Inflammatory macrophage treated with lipopolysaccharide for 4 hours (primary cell): ENCODE measurements around the gene AUTS2.
"Not testable (repeated sequence)": the region's sequence is repeated elsewhere in the genome, so short reads cannot be mapped to it uniquely, and the experiment has no call there.

Source experiments
- DNase-seq: peaks from one replicate; pipeline ENCODE4 v3.0.0-alpha.2; 2020

Gene AUTS2

DNA sequence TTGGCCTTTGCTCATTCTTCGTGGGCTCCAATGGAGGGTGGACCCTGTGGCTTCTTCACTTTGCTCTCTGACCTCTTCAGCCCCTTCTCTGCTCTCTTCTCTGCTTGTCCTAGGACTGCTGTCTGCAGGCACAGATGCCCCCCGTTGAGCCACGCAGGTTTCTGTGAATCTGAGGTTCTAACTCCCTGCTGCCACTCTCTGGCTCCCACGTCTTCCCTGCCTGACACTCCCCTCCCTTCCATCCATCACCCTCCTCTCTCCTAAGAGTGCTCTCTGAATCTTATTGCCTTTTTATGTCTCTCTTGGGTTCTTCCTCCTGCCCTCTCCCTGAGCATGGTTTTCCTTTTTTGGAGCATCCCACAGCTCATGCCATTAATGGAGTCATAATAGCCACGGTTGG lies 1034.1 kb downstream of the AUTS2 start:
- no peak for DNase-seq

DNA sequence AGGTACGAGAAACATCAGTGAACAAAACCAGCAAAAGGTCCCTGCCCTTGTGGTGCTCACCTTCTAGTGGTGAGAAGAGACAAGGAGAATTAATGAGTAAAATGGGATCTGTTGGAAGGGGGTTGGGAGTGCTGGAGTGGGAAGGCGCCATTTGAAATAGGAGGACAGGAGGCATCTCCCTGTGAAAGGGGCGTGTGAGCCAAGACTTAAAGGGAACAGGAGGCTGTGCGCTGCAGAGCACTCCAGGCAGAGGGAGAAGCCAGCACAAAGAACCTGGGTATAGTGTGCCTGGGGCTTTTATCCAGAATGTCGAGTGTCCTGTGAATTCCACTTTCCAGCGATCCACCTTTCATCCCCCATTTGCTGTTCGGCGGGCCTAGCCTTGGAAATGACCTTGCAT lies 1035.8 kb downstream of the AUTS2 start:
- no peak for DNase-seq

DNA sequence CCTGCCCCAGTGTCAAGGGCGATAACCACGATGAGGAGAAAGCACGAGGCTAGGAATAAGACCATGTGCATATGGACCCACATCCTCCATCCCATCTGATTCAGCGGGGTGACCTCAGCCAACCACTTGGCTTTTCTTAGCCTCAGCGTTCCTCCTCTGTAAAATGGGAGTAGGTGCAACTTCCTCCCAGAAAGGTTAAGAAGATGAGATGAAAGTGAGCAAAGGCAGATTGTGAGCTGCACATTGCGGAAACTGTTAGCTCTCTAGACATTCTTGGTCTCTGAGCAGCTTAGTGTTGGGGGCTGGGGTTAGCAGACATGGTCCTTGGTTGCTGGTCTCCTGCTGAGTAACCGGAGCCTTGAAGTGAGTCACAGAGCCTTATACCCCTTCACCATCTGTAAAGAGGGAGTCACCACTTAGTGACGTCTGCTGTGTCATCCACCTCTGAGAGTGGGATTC lies 1036.4 kb downstream of the AUTS2 start:
- DNase-seq, result no peak

DNA sequence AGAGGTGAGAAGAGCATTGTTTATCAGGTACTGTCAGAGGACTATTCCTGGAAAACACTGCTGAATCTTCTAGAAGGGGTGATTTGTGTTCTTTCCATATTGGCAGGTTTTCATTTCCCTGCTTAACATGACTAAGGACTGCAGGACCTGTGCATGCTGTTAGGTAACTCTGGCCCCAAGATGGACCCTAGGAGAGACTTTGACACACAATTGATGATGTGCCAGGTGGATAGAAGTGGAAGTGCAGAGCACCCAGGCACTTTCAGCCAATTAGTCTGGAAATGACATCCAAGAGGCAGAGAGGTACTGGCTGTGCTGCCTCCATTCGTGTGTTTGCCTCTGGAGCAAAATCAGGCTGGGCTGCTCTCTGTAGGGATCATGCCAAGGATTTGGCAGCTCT lies 1037.4 kb downstream of the AUTS2 start:
- no peak for DNase-seq

DNA sequence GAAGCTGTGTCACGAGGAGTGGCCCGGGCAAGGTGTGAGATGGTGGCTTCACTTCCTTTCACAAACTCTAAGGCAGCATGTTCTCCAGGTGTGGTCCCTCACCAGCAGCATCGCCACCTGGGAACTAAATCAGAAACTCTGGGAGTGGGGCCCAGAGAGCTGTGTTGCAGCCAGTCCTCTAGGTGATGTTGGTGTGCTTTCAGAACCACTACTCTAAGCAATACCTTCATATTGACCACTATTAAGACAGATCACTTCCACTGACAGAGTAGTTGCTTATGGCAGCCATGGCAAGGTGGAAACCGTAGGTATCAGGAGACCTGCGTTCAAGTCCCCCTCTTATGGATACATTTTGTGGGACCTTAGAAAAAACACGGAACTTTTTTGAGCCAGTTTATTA lies 1037.9 kb downstream of the AUTS2 start:
- DNase-seq, result no peak

DNA sequence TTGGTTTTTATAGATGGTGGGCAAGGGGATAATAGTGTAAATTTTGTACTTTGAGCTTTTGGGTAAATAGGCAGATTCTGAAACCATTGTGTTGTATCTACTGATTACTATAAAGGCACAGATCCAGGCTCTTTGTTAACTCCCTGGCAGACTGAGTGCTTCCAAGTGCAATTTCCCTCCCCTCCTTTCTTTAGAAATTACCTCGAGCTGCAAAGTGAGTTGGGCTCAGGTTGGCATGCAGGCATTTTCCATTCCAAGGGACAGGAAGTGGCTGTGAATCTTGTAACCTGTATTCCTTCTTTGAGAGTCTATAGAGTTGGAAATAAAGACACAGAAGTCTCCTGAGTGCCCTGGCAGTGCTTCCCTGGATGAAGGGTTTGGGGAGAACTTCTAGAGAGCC lies 1039.5 kb downstream of the AUTS2 start:
- no peak for DNase-seq

DNA sequence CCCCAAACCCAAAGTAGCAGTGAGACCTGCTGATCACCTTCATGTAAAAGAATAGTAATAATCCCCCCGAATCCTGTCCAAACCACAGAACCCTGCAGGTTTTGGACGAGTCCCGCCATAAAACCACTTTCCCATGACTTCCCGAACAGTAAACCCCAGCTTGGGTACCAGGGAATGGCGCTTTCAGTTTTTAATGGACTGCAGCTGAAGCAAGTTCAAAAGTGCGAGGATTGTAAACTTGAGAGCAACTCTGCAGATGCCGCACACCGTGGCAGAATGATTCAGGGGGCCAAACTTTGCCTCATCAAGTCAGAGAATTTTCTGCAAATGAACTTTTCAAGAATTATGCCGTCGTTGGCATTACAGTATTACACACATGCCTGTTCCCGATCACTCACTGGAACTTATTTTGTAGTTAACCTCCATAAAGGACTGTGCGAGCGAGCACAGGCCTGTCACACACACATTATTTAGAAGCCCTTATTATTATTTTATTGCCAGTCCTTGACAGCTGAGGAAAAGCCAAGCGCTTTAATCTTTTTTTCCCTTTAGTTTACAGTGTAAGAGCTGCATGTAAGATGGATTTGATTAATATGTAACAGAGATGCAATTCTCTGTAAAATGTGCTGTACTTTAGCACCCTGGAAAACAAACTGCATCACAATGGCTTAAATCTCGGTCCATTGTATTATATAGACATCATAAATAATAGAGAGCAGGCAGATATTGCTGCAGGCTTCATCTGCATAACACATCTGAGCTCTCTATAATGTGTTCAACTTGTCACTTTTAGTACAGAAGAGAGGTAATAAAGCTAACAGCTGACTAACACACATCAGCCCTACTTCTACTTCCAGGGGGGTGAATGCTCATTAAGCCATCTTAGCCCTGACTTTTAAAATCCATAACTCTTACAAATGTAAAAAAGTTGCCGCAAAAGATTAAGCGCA lies 1040.2 kb downstream of the AUTS2 start:
- DNase-seq, result no peak

DNA sequence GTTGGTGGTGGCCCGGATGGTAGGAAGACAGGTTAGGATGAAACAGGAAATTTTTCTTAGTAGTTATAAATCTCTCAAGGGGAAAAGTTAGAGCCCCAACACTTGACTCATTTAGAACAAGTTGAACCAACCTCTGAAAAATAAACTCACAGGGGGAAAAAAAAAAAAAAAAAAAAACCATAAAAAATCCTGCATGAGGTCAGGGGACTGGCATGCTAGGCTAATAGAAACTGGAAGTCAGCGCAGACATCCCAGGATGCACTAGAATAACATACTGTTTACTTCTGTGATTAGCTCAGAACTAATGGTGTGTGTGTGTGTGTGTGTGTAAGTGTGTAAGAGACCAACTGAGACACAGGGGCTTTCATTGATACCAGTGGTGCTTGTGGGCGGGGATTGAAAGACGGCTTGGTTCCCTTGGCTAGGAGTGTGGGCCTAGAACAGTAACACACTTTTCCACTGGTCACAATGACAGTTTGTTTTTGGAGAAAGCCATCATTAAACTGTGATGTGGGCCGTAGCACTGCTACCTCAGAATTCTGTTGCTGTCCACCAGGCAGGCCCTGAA lies 1042.1 kb downstream of the AUTS2 start:
- no peak for DNase-seq

DNA sequence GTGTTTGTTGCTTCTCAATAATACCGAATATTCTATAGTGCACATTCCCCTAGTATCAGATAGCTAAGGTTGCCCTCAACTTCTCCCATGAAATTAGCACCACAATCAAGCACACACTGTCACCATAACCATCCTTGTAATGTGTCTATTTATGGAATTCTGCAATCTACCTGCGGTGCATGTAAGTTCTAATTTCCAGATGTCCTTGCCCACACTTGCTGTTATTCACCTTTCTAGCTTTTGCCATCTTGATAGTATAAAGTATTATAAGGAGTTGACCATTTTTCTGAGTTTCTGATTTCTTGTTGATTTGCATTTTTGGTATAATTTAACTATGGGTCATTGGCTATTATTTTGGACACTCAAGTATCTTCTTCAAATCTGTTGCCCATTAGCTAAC lies 1043.6 kb downstream of the AUTS2 start:
- DNase-seq, result no peak

DNA sequence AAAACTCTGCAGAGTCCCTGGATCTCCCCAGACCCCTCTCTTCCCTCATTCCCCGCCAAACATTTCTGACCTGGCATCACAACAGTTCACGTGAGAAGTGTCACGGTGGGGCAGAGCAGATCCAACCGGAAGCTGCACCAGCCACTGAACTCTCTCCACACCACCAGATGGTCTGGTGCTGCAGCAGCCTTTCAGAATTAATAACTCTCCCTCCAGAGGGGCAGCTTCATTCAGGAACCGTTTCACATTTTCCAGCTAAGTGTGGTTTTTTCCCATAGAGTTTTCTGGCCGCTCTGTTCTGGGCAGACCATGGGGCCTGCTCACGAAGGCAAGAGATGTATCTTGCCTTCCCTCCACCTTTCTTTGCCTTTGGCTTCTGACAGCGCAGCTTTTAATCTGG lies 1047.0 kb downstream of the AUTS2 start:
- no peak for DNase-seq

DNA sequence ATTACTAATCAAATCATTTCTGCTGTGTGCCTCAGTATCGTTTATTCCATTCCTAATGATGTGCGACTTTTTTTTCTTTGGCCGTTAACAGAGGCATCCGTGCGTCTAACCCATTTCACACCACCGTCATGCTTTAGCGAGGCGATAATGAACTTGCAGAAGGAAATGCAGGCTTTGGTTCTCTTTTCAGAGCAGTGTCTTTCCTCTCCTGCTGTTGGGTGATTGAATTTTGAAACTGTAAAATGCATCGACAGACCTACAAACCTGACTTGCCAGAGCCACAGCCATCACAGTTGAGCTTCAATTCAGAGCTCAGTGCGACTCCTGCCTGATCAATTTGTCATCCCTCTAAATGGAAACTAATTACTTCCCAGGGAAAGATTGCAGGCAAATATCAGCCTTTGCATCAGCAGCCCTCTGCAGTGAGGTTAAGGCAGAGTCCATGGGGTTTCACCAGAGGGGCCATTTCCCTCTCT lies 1047.6 kb downstream of the AUTS2 start:
- DNase-seq, result no peak

DNA sequence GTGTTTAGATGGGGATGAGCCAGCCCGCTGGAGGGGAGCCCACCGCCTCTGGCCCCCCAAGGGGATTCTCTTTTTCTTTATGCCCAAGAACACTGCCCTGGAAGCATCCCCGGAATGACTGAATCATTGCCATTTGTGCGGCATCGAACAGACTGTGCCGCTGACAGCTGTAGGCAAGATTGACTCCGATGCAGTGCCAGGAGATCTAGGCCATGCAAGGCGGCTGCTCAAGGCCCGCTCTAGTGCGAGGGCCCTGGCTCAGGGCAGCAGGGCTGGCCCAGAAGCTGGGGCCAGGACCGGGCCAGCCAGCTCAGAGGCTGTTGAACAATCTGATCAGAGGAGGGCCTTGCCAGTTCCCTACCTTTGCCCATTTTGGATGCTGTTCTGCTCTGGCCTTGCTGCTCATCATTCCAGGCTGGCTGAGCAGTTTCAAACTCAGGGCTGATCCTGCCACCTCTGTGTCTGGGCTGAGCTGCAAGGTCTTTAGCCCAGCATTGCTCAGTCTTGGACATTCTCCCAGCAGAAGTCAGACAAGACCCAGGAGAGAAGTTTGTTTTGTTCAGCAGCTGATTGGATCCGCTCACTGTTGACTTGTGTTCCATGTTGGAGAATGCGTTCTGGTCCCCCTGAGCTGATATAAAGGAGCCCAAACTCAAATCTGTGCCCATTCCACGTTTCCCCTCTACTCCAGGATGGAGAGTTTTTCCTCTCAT lies 1048.4 kb downstream of the AUTS2 start:
- DNase-seq, result no peak

DNA sequence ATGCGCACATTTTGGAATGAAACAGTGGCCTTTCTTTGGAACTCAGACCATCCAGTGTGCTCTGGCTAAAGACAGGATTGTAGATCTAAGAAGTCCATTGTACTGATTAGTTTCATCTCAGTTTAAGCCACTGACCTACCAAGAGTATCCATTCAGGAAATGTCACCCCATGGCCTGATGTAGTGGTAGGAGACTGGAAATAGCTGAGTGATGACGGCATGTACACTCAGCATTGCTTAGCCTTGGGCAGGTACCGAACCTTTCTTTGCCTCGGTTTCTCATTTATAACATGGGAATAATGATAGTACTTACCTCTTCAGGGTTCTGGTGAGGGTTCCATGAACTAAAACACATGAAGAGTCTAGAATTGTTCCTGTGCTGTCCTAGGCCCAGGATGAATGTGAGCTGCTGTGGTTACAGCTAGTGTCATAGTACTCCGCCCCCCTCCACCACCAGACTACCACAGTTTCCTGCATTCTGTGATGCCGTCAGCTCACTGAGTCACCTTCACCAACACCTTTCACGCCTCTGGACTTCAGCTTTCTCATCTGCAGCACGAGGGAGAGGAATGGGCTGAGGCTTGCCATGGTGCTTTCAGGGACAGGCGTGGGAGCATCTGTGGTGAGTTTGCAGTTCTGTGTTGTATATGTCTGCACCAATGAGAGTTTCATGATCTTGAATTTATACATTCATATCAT lies 1049.7 kb downstream of the AUTS2 start:
- DNase-seq, result no peak

DNA sequence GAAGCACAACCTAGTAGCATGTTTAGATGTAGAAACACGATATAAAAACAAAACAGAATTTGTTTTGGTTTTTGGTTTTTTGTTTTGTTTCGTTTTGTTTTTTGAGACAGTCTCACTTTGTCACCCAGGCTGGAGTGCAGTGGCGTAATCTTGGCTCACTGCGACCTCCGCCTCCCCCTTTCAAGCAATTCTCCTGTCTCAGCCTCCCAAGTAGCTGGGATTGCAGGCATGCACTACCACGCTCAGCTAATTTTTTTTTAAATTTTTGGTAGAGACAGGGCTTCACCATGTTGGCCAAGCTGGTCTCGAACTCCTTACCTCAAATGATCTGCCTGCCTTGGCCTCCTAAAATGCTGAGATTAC lies 1050.2 kb downstream of the AUTS2 start:
- DNase-seq, result not testable (repeated sequence)

DNA sequence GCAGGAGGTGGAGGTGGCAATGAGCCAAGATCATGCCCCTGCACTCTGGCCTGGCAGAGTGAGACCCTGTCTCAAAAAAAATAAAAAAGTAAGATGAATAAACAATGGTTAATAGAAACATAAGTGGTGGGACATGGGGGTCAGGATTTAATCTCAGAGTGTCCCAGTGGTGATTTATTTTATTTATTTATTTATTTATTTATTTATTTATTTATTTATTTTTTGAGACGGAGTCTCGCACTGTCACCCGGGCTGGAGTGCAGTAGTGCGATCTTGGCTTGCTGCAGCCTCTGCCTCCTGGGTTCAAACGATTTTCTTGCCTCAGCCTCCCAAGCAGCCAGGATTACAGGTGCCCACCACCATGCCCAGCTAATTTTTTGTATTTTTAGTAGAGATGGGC lies 1051.0 kb downstream of the AUTS2 start:
- DNase-seq, result no peak

DNA sequence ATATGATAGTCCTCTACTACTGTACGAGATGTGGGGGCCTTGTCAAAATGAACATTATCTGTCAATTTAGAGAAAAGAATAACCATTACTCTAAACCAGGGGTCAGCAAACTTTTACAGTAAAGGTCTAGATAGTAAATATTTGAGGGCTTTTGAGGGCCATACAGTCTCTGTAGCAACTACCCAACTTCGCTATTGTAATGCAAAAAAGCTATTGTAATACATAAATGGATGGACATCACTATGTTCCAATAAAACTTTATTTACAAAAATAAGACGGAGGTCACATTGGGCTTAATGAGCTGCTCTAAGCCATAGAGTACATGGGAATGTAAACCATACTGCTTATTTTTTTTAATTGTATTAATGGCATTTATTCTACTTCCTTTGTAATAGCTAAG lies 1055.9 kb downstream of the AUTS2 start:
- DNase-seq, result no peak

DNA sequence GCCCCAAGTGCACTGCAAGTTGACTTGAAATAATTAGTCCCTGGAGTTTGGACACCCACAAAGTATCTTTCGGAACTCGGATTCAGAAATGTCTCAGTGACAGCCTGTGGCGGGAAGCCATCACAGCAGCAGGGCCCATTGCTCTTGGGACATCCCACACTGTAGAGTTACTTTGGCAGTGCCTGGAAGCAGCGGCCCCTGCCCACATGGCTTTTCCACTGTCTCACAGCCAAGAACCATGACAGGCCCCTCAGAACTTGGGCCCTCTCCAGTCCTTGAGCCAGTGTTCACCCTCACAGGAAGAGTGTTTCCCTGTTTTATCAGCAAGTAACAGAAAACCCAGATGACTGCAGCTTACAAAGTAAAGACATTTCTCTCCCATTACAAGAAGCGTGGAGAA lies 1056.7 kb downstream of the AUTS2 start:
- no peak for DNase-seq

DNA sequence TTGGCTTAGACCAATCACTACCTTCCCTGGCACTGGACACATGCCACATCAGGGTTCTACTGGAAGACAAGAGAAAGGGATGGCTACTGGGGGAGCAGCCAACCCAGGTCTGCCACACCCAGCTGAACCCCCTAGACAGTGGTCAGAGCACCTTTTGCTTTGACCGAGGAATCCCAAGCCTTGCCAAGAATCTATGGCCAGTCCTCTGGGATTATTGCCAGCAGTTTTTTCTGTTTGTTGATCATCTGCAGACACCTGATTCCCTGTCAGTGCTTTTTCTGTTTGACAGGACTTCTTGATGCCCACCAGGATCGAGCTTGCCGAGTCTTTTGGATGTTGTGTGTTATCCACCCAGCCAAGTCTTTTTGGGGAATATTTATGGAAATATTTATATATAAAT lies 1057.4 kb downstream of the AUTS2 start:
- DNase-seq, result no peak

DNA sequence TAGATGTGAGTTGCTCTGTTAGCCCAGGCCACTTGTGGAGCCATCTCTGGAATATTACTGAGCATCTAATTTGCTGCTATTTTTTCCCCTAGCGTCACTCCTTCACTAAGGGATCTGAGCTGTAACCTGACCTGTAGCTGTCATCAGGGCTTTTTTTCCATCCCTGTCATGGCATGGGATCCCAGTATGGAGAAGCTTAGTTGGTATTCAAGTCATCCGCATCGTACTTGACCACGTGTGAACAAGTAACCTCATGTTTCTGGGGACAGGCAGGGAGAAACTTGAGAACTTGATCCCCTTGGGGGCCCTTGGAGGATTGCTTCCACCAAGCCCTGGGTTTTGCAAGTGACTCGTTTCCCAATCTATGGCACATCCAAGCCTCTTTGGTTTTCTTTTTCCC lies 1059.3 kb downstream of the AUTS2 start:
- no peak for DNase-seq

DNA sequence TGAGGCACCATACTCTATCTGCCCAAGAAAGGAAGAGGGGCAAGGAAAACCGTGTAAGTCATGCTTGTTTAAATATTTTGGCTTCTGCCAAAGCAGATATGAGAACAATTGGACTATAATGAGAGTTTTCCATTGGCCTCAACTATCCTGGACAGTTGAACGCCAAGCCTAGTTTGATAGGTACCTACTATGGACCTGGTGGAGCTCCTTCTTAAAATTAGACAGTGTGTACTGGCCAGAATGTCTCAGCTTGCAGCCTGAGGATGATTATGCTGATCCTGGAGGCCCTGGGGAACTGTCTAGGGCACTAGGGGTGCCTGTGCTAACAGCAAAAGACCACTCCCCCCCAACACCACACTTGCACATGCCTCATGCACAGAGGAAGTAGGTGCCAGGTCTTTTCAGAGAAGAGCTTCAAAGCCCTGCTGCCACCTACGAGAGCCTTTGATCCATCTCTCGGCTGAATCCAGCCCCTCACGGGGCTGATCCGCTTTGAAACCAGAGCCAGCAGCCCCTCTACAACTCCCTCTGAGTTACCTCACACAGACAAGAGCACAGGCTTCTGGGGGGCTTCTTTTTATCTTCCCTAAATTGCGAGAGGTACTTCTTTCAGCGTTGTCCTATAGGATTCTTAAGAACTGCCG lies 1059.8 kb downstream of the AUTS2 start:
- no peak for DNase-seq

DNA sequence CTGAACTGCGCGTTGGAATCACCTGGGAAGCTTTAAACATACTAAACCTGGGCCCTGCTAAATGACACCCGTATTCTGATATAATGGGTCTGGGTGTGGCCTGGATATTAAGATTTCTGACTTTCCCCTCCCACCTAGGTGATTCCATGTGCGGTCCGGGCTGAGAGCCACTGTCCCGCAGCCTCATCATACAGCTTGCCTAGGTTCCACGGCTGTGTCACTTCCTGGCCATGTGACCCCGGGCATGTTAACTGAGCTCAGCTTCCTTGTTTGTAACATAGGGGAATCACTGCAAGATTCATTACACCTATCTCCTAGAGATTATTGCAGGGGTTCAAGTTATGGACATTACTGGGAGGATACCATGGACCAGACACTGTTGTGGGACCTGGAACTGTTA lies 1061.0 kb downstream of the AUTS2 start:
- no peak for DNase-seq

DNA sequence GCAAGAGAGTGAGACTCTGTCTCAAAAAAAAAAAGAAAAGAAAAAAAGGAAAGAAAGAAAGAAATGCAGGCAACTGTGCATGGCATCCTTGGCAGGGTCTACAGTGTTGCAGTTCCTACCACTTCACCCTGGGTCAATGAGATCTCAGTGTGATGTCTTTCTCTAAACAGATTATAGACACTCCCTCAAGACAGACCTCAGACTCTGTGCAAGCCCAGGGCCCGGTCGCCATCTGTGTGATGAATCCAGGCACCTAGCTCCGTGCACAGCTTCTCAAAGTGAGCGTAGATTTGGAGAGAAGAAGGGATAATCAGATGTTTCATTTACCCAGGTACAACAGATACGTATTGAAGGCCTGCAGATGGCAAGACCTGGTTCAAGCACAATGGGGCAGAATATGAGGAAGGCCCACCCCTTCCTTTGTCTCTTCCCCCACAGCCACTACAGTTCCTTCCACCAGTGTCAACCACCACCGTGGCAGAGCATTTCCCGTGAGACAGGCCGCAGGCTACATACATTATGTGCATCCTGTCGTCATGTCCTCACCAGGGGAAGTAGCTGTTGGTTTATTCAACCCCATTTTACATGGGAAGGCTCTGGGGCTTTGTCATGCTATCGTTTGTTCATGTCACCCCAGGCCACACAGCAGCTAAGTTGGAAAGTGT lies 1062.0 kb downstream of the AUTS2 start:
- DNase-seq, result no peak
